ENCODE measurements around the gene MDN1.

DNA sequence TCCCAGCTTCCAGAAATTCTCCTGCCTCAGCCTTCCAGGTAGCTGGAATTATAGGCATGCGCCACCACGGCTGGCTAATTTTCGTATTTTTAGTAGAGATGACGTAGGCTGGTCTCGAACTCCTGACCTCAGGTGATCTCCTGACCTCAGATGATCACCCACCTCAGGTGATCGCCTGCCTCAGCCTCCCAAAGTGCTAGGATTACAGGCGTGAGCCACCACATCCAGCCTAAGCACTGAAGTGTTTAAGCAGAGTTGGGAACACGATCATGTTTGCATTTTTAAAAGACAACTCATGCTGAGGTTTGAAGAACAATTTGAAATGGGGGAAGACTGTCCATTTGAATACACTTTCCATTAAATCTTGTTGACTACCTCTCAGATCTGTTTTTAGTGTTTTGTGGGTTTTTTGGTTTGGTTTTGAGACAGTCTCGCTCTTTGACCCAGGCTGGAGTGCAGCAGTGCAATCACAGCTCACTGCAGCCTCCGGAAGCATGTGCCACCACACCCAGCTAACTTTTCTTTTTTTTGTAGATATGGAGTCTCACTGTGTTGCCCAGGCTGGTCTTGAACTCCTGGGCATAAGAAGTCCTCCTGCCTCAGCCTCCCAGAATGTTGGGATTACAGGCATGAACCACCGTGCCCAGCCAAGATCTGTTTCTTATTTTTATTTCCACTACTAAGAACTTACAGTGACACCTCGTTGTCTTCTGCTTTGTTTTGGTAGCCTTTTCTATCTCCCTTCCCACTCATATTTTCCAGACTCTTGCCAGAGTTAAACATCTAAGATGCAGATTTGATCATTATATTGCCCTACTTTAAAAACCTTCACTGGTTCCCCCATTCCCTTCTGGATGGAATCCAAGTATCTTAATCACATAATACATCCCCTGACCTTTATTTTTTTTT, 15.5 kb upstream of the MDN1 start:
- TF ChIP-seq, protein P1, sequence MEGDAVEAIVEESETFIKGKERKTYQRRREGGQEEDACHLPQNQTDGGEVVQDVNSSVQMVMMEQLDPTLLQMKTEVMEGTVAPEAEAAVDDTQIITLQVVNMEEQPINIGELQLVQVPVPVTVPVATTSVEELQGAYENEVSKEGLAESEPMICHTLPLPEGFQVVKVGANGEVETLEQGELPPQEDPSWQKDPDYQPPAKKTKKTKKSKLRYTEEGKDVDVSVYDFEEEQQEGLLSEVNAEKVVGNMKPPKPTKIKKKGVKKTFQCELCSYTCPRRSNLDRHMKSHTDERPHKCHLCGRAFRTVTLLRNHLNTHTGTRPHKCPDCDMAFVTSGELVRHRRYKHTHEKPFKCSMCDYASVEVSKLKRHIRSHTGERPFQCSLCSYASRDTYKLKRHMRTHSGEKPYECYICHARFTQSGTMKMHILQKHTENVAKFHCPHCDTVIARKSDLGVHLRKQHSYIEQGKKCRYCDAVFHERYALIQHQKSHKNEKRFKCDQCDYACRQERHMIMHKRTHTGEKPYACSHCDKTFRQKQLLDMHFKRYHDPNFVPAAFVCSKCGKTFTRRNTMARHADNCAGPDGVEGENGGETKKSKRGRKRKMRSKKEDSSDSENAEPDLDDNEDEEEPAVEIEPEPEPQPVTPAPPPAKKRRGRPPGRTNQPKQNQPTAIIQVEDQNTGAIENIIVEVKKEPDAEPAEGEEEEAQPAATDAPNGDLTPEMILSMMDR (conservative IDR thresholded peaks at IDR 0.05) = no peak
- TF ChIP-seq ZFX (IDR thresholded peaks at IDR 0.05) = no peak

Measured in C4-2B (cell line).